Activated B cell treated with CpG ODN at 0.5 μM for 24 hours (primary cell): ENCODE data around the gene KCP. TPM values are rescaled to one million over a fixed set of nuclear protein-coding genes. Genes with fewer than 3 reads are reported as not detected.

Experiments
- ATAC-seq: fragments of 200-7000 bp; cut with Tn5 transposase; one replicate; pipeline ENCODE4 v1.10.0; 2021; ENCODE audit warnings: low read depth, mild to moderate bottlenecking, moderate library complexity
- CTCF ChIA-PET: fragments of 350-600 bp; sonication (Branson Sonifier 250); formaldehyde crosslinking; loops from one replicate; lab custom pipeline; 2021; ENCODE audit warnings: antibody characterized with exemption; lab: Charles Lee
- POLR2A ChIA-PET: fragments of 350-600 bp; sonication (Branson Sonifier 250); formaldehyde crosslinking; loops from one replicate; lab custom pipeline; 2021; ENCODE audit warnings: antibody characterized with exemption; lab: Charles Lee
- DNase-seq: peaks from one replicate; pipeline ENCODE4 v3.0.0; 2022
- H3K27ac Mint-ChIP-seq: one replicate; pipeline ENCODE4 v1.8.0; 2020; ENCODE audit warnings: mixed read lengths
- H3K27me3 Mint-ChIP-seq: one replicate; pipeline ENCODE4 v1.8.0; 2021; ENCODE audit warnings: mixed read lengths
- H3K36me3 Mint-ChIP-seq: one replicate; pipeline ENCODE4 v1.8.0; 2021; ENCODE audit warnings: low read depth, mixed read lengths
- H3K4me1 Mint-ChIP-seq: one replicate; pipeline ENCODE4 v1.8.0; 2021; ENCODE audit warnings: mixed read lengths
- H3K4me3 Mint-ChIP-seq: one replicate; pipeline ENCODE4 v1.8.0; 2020; ENCODE audit warnings: mild to moderate bottlenecking, mixed read lengths
- H3K9me3 Mint-ChIP-seq: one replicate; pipeline ENCODE4 v1.8.0; 2020; ENCODE audit warnings: mixed read lengths
- intact Hi-C: fragments of 100-400 bp; cut with micrococcal nuclease; formaldehyde crosslinking; loops from one replicate; pipeline ENCODE4 v1.15.1; 2024
- total RNA-seq: library from RNA; stranded (reverse); gene quantifications from 2 replicates; pipeline ENCODE4 v1.2.3, GENCODE V29; 2022
- TF ChIP-seq, protein P1 (sequence below): fragments of 200-600 bp; IDR thresholded peaks from one replicate; pipeline ENCODE4 v1.8.0; 2022; ENCODE audit warnings: antibody characterized with exemption, mild to moderate bottlenecking

Gene KCP
- total RNA-seq, 1 donor from 2014 or later = 4.1 TPM

DNA sequence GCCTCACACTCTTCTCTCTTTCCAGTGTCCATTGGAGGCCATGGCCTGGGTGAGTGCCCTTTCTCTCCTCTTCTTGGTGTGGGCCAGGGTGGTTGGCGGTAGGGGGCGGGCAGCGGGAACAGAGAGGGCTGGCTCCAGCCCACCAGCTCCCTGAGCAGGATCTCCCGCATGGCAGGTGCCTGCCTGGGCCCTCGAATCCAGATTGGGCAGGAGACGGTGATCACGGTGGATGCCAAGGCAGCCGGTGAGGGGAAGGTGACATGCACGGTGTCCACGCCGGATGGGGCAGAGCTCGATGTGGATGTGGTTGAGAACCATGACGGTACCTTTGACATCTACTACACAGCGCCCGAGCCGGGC is 61.4 kb downstream of the KCP start:
- CTCF ChIA-PET = no interaction called here
- Mint-ChIP-seq H3K27me3 (peaks cover 7% of the 10 kb centered on the region), H3K4me1 (no peaks in the 10 kb centered on the region), H3K9me3 (no peaks in the 10 kb centered on the region), H3K4me3 (no peak overlapping the region), H3K27ac (no peak overlapping the region), H3K36me3 (no peaks in the 10 kb centered on the region)
- ATAC-seq = no peak
- TF ChIP-seq, protein P1, sequence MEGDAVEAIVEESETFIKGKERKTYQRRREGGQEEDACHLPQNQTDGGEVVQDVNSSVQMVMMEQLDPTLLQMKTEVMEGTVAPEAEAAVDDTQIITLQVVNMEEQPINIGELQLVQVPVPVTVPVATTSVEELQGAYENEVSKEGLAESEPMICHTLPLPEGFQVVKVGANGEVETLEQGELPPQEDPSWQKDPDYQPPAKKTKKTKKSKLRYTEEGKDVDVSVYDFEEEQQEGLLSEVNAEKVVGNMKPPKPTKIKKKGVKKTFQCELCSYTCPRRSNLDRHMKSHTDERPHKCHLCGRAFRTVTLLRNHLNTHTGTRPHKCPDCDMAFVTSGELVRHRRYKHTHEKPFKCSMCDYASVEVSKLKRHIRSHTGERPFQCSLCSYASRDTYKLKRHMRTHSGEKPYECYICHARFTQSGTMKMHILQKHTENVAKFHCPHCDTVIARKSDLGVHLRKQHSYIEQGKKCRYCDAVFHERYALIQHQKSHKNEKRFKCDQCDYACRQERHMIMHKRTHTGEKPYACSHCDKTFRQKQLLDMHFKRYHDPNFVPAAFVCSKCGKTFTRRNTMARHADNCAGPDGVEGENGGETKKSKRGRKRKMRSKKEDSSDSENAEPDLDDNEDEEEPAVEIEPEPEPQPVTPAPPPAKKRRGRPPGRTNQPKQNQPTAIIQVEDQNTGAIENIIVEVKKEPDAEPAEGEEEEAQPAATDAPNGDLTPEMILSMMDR = no peak
- no peak for DNase-seq
- POLR2A ChIA-PET = no interaction called here
- intact Hi-C loops = no loop called here

DNA sequence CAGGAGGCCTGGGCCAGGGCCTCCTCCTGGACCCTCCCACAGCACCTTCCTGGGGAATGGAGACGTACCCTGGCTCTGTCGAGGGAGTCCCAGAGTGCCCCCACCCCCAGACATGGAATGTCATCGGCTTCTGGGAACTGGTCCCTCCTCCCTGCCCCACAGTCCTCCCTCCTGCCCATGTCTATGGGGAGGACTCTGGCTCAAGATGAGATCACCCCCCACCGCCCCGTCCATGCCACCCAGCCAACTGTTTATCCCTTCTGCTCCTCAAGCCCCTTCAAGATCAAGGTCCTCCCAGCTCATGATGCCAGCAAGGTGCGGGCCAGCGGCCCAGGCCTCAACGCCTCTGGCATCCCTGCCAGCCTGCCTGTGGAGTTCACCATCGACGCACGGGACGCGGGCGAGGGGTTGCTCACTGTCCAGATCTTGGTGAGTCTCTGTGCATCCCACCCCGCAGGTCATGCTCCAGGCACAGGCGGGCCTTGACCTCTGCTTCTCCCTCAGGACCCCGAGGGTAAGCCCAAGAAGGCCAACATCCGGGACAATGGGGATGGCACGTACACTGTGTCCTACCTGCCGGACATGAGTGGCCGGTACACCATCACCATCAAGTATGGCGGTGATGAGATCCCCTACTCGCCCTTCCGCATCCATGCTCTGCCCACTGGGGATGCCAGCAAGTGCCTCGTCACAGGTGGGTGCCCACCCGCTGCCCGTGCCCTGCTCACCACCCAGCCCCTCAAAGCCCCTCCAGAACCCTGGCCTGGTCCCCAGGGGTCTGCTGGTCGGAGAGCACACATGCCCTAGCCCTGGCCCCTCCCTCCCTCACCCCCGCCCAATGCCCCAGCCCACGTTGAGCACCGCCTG is 62.0 kb downstream of the KCP start:
- no peaks in the 10 kb centered on the region for H3K4me1 Mint-ChIP-seq
- no peak for DNase-seq
- TF ChIP-seq, protein P1 = no peak
- ATAC-seq = no peak
- intact Hi-C loops = no loop called here
- H3K27ac Mint-ChIP-seq = no peak overlapping the region
- H3K36me3 Mint-ChIP-seq = no peaks in the 10 kb centered on the region
- H3K9me3 Mint-ChIP-seq = no peaks in the 10 kb centered on the region
- ChIA-PET CTCF (no interaction called here), POLR2A (no interaction called here)
- H3K4me3 Mint-ChIP-seq = no peak overlapping the region
- peaks cover 5% of the 10 kb centered on the region for H3K27me3 Mint-ChIP-seq

DNA sequence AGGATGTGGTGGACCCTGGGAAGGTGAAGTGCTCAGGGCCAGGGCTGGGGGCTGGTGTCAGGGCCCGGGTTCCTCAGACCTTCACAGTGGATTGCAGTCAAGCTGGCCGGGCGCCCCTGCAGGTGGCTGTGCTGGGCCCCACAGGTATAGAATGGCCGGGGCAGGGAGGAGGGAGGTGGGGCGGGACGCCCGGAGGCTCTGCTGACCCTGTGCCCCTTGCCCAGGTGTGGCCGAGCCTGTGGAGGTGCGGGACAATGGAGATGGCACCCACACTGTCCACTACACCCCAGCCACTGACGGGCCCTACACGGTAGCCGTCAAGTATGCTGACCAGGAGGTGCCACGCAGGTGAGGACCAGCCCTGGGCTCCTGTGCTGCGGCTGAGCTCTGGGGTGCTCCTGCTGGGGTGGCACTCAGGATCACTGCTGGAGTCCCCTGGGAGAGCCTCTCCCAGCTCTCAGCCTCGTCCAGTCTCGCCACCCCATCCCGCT is 62.7 kb downstream of the KCP start:
- no peak overlapping the region for H3K4me3 Mint-ChIP-seq
- H3K4me1 Mint-ChIP-seq = no peaks in the 10 kb centered on the region
- H3K27ac Mint-ChIP-seq = no peak overlapping the region
- DNase-seq (no peak), ATAC-seq (no peak)
- ChIA-PET POLR2A (no interaction called here), CTCF (no interaction called here)
- H3K36me3 Mint-ChIP-seq = no peaks in the 10 kb centered on the region
- TF ChIP-seq, protein P1 = no peak
- H3K27me3 Mint-ChIP-seq = no peaks in the 10 kb centered on the region
- no peaks in the 10 kb centered on the region for H3K9me3 Mint-ChIP-seq
- intact Hi-C loops = loop anchor here (2.0 kb wide), 1 partner anchor 15 kb away; the partner anchor contains the start of gene ATP6V1F

DNA sequence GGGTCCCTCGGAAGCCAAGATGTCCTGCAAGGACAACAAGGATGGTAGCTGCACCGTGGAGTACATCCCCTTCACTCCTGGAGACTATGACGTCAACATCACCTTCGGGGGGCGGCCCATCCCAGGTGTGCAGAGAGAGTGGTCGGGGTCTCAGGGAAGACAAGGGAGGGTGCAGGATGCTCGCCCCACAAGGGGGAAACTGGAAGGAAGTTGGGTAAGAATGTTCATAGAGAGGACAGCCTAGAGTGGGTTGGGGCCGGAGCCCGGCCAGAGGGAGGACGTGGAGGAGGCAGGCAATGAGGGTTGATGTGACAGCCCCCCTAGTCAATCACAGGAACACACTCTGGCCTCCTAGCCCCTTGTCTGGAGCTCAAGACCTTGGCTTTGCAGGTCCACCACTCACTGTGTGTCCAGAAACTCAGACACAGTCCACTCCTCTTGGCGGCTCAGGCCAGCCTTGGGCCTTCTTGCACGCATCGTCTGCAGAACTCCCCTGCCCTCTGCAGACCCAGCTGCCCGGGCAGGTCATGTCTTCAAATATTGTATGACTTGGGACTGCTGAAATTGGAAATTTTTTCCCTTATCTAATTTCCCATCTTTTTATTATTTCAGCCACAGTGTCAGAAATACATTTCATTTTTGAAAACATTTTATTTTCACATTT is 63.6 kb downstream of the KCP start:
- intact Hi-C loops = loop anchor here (2.0 kb wide), 1 partner anchor 16 kb away; the partner anchor contains the start of gene ATP6V1F
- Mint-ChIP-seq H3K4me1 (peaks cover 2% of the 10 kb centered on the region), H3K36me3 (no peaks in the 10 kb centered on the region), H3K4me3 (no peak overlapping the region), H3K27me3 (peaks cover 2% of the 10 kb centered on the region), H3K9me3 (no peaks in the 10 kb centered on the region), H3K27ac (no peak overlapping the region)
- TF ChIP-seq, protein P1 = no peak
- ChIA-PET POLR2A (no interaction called here), CTCF (no interaction called here)
- DNase-seq (no peak), ATAC-seq (no peak)

DNA sequence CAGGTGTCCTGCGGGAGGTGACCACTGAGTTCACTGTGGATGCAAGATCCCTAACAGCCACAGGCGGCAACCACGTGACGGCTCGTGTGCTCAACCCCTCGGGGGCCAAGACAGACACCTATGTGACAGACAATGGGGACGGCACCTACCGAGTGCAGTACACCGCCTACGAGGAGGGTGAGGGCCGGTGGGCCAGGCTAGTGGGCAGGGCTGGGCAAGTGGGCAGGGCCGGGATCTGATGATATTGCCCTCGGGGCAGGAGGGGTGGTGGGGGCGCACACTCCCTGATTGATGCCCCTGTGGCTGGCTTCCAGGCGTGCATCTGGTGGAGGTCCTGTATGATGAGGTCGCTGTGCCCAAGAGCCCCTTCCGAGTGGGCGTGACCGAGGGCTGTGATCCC is 64.5 kb downstream of the KCP start:
- no peak overlapping the region for H3K27ac Mint-ChIP-seq

More for the DNA sequence above, 64.5 kb downstream of the KCP start:
- no peaks in the 10 kb centered on the region for H3K36me3 Mint-ChIP-seq
- H3K9me3 Mint-ChIP-seq = no peaks in the 10 kb centered on the region
- CTCF ChIA-PET = no interaction called here
- POLR2A ChIA-PET = no interaction called here
- no peak overlapping the region for H3K4me3 Mint-ChIP-seq
- ATAC-seq (no peak), DNase-seq (no peak)
- intact Hi-C loops = loop anchor here (2.0 kb wide), 1 partner anchor 17 kb away; the partner anchor contains the start of gene ATP6V1F
- H3K4me1 Mint-ChIP-seq = peaks cover 4% of the 10 kb centered on the region
- TF ChIP-seq, protein P1 = no peak
- H3K27me3 Mint-ChIP-seq = peaks cover 2% of the 10 kb centered on the region
